ENCODE results near the gene CD200.

GRCh38 chr3:112362221-112362620 lies 29.3 kb downstream of the CD200 start:
- TF ChIP-seq GATA3 (IDR thresholded peaks at IDR 0.05; ENCODE audit: low read depth, low read length) (no peak), GATA2 (IDR thresholded peaks at IDR 0.05; ENCODE audit: low read depth, low read length) (no peak)
